Fibroblast of pulmonary artery (primary cell): ENCODE results near the gene CCR8.

Experiments used
- DNase-seq: peaks from one replicate; pipeline ENCODE4 v3.0.0-alpha.2; 2010; ENCODE audit warnings: low read depth
- H3K4me3 ChIP-seq: replicated peaks from 2 replicates; pipeline ENCODE4 v1.5.1; 2011; ENCODE audit warnings: low read depth, mild to moderate bottlenecking, control low read depth, low read length, moderate library complexity
- TF ChIP-seq, protein P1 (sequence below): IDR thresholded peaks from 2 replicates; pipeline ENCODE4 v1.5.1; 2011; ENCODE audit warnings: mild to moderate bottlenecking, control low read depth, low read length, inconsistent platforms; ENCODE audit errors: missing control alignments

Gene CCR8

DNA sequence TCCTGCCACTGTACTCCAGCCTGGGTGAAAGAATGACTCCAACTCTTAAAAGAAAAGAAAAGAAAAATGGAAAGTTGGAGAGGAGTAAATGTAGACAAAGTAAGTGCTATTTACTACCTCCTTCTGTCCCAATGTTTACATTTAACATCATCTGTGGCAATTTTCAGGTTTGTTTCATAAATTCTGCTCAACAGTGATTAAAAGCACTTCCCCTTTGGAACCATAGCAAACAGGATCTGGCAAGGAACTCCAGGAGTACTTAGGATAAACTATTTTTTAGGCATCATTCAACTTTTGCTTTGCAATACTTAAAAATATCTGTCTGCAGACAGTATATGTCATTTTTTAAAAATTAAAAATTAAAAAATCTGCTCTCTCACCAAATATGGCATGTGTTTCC is 44.2 kb upstream of the CCR8 start:
- DNase-seq = no peak
- TF ChIP-seq, protein P1, sequence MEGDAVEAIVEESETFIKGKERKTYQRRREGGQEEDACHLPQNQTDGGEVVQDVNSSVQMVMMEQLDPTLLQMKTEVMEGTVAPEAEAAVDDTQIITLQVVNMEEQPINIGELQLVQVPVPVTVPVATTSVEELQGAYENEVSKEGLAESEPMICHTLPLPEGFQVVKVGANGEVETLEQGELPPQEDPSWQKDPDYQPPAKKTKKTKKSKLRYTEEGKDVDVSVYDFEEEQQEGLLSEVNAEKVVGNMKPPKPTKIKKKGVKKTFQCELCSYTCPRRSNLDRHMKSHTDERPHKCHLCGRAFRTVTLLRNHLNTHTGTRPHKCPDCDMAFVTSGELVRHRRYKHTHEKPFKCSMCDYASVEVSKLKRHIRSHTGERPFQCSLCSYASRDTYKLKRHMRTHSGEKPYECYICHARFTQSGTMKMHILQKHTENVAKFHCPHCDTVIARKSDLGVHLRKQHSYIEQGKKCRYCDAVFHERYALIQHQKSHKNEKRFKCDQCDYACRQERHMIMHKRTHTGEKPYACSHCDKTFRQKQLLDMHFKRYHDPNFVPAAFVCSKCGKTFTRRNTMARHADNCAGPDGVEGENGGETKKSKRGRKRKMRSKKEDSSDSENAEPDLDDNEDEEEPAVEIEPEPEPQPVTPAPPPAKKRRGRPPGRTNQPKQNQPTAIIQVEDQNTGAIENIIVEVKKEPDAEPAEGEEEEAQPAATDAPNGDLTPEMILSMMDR = no peak
- no peak overlapping the region for H3K4me3 ChIP-seq

DNA sequence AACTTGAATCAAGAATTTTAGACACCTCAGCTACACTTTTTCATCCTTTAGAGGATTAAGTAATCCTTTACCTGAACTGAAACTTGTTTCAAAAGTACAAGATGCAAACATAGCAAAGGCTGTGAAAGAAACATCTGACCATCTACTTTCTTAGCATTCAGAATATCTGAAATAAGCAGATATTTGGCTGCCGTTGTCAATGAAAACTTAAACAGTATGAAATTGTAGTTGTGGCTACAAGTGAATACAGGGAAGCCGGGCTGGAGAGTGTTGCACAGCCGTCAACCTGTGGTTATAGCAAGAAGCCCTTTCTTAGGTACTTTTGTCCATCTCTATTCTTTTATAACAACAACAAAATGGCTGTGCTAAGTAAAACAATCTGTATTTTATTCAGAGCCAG is 42.7 kb upstream of the CCR8 start:
- no peak overlapping the region for H3K4me3 ChIP-seq
- TF ChIP-seq, protein P1 = no peak
- DNase-seq = no peak

DNA sequence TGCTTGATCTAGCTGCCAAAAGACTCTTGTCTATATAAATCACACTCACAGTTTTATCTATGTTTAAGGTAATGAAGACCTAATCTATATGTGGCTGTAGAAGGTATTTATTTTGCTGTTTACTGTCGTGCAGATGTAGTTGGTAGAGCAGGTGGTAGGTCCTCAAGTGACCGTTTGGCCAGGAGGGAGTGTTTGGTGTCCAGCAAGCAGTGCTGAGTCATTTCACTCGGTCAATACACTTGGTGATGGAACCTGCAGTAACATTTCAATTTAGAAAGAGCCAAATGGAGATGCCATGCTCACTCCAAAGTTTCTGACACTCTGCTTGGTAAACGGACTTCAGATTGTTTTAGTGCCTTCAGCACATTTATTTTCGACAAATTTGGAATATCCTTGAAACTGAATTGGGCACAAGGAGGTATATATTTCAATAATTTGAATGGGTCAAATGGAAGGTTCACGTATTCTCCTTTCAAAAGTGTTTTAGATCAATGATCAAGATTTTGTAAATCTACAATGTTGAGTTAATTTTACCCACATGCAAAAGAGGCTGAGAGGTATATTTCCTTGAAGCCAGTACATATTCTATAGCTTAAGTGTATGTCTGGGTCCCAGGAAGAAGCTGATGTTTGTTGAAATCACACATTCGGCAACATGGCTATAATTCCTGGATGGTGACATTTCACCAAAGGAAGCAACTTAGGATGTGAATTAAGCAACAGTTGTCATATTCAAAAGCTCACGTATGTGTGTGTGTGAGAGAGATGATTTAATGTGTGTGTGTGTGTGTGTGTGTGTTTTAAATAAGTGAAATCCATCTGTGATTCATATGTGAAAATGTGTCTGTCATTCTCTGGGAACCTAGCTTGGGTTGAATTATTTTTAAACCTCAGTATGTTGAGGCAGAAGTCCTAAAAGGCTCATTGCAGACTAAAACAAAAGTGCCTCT is 42.0 kb upstream of the CCR8 start:
- DNase-seq = no peak
- no peak overlapping the region for H3K4me3 ChIP-seq
- TF ChIP-seq, protein P1 = no peak

DNA sequence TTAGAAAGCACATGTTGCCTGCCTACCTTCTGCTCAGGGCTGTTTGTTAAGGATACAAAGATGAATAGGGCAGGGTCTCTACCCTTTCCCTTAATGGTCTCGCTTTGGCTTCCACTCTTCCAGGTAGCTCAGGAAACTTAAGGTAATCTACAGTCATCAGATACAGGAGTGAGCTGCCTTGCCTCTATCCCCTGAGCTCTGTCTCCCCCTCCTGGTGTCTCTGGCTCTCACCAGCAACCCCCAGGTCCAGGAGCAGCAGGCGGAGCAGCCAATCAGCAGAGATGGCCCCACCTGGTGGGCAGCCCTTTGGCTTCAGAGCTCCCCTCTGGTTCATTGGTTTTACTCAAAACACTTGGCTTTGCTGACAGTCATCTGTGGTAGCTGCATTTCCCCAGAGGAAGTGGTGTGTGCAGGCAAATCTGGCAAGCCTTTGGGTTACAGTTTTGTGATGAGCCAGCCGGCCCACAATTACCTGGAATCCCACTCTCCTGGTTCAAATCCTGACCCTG is 41.2 kb upstream of the CCR8 start:
- TF ChIP-seq, protein P1 = peak; percentile 97

DNA sequence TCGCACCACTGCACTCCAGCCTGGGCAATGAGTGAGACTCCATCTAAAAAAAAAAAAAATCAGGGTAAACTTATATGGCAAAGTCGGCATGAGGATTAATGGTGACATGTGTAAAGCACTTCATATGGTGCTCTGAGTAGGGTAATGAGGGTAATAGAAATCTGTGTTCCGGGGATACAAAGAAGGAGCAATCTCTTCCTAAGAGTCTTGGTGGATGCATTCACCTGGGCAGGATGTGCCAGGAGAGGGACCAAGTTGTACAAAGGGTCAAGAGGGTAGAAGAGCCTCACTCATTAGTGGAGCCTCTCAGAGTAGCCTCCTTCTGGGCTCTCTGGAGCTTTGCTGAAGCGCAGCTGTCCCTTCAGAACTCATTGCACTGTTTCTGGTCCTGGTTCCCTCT is 40.4 kb upstream of the CCR8 start:
- no peak for DNase-seq
- TF ChIP-seq, protein P1 = no peak
- no peak overlapping the region for H3K4me3 ChIP-seq

More for the DNA sequence above, 41.2 kb upstream of the CCR8 start:
- peak; percentile 76 for DNase-seq
- no peak overlapping the region for H3K4me3 ChIP-seq

DNA sequence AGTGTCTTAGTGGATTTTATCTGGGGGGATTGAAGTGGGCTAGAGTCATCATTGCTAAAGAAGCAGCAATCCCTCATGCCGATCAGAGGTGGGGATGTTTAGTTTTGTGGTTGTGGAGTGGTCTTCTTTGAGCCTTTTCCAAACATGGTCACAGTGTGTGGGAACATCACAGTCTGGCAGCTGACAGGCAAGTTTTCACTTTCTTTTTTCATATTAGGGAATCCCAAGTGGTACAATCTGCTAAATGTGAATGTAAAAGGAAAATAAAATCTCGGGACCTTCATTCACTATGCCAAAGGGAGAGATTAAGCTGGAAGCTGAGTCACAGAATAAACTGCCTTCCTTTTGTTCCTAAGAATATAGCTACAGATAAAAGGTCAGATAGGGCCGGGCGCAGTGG is 39.3 kb upstream of the CCR8 start:
- H3K4me3 ChIP-seq = no peak overlapping the region
- DNase-seq = peak; percentile 7
- TF ChIP-seq, protein P1 = no peak
